IPS-20b (cell line): ENCODE data around the gene PROM2.

ENCODE experiments used
- H3K27ac ChIP-seq: one replicate; pipeline ENCODE4 v1.5.1; 2013; ENCODE audit warnings: low read length
- H3K27me3 ChIP-seq: 2 replicates; pipeline ENCODE4 v1.6.1; 2013; ENCODE audit warnings: mild to moderate bottlenecking, low read length, inconsistent platforms; ENCODE audit not compliant: insufficient read depth
- H3K36me3 ChIP-seq: 2 replicates; pipeline ENCODE4 v1.6.1; 2013; ENCODE audit warnings: low read depth, mild to moderate bottlenecking, inconsistent platforms, low read length, moderate library complexity; ENCODE audit not compliant: insufficient read depth
- H3K4me1 ChIP-seq: 2 replicates; pipeline ENCODE4 v1.6.1; 2013; ENCODE audit warnings: mild to moderate bottlenecking, control low read depth, inconsistent platforms, low read length, moderate library complexity; ENCODE audit not compliant: insufficient read depth
- H3K4me3 ChIP-seq: 2 replicates; pipeline ENCODE4 v1.5.1; 2013; ENCODE audit warnings: mild to moderate bottlenecking, low read length, inconsistent platforms
- H3K9ac ChIP-seq: 2 replicates; pipeline ENCODE4 v1.6.1; 2013; ENCODE audit warnings: low read depth, mild to moderate bottlenecking, inconsistent platforms, low read length, moderate library complexity
- H3K9me3 ChIP-seq: 2 replicates; pipeline ENCODE4 v1.6.1; 2013; ENCODE audit warnings: mild to moderate bottlenecking, low read depth, low read length, inconsistent platforms; ENCODE audit not compliant: insufficient read depth

The PROM2 gene

DNA sequence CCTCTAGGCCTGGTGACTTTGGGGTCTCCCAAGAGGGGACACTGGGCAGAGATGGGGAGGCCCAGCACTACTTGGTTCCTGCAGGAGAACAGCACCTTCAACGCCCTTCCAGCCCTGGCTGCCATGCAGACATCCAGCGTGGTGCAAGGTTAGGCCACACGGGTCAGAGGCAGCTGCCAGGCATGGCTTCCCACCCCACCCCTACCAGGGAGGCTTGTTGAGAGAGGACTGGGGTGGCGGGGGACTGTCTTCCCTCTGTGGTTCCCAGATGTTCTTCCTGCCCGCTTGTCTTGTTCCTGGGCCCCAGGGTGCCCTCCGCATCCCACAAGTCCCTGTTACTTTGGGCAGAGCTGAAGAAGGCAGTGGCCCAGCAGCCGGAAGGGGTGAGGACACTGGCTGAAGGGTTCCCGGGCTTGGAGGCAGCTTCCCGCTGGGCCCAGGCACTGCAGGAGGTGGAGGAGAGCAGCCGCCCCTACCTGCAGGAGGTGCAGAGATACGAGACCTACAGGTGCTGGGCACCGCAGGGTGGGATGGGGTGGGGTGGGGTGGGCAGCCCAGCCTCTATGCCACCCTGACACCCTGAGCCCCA lies 4.5 kb downstream of the PROM2 start:
- no peak overlapping the region for H3K9ac ChIP-seq
- no peaks in the 10 kb centered on the region for H3K4me1 ChIP-seq

DNA sequence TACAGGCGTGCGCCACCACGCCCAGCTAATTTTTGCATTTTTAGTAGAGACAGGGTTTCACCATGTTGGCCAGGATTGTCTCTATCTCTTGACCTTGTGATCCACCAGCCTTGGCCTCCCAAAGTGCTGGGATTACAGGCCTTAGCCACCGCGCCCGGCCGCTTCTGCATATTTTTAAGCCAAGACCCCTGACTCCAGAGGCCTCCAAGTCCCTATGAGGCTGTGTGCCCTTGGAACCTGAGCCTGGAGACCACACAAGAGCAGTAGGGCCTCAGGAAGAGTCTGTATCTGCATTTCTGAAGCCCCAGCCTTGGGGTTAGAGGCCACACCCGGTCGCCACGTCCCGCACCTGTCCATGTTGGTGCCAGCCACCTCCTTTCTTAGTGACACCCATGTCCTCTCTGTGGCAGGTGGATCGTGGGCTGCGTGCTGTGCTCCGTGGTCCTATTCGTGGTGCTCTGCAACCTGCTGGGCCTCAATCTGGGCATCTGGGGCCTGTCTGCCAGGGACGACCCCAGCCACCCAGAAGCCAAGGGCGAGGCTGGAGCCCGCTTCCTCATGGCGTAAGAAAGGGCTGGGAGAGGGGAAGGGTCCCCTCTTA lies 5.3 kb downstream of the PROM2 start:
- no peaks in the 10 kb centered on the region for H3K36me3 ChIP-seq
- H3K9me3 ChIP-seq: no peaks in the 10 kb centered on the region
- no peaks in the 10 kb centered on the region for H3K27me3 ChIP-seq
- H3K4me3 ChIP-seq: no peak overlapping the region
- H3K4me1 ChIP-seq: no peaks in the 10 kb centered on the region
- no peak overlapping the region for H3K27ac ChIP-seq
- H3K9ac ChIP-seq: no peak overlapping the region

More for the DNA sequence above, 4.5 kb downstream of the PROM2 start:
- no peaks in the 10 kb centered on the region for H3K36me3 ChIP-seq
- no peaks in the 10 kb centered on the region for H3K27me3 ChIP-seq
- H3K27ac ChIP-seq: no peak overlapping the region
- H3K9me3 ChIP-seq: no peaks in the 10 kb centered on the region
- H3K4me3 ChIP-seq: no peak overlapping the region

DNA sequence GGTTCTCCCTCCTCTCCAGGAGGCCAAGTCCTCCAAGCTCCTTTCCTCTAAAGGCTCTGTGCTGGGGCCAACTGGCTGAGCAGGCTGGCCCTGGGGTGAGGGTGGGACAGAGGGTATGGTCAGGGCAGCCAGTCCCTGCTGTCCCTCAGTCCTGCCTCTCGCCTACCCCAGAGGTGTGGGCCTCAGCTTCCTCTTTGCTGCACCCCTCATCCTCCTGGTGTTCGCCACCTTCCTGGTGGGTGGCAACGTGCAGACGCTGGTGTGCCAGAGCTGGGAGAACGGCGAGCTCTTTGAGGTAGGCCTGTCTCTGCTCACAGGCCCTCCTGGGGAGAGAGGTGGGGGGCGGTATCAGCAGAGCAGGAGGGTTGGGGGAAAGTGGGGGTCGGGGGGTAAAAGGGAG lies 6.8 kb downstream of the PROM2 start:
- H3K36me3 ChIP-seq: no peaks in the 10 kb centered on the region
- no peaks in the 10 kb centered on the region for H3K27me3 ChIP-seq
- H3K27ac ChIP-seq: no peak overlapping the region
- H3K4me3 ChIP-seq: no peak overlapping the region
- H3K9ac ChIP-seq: no peak overlapping the region
- no peaks in the 10 kb centered on the region for H3K4me1 ChIP-seq
- no peaks in the 10 kb centered on the region for H3K9me3 ChIP-seq

DNA sequence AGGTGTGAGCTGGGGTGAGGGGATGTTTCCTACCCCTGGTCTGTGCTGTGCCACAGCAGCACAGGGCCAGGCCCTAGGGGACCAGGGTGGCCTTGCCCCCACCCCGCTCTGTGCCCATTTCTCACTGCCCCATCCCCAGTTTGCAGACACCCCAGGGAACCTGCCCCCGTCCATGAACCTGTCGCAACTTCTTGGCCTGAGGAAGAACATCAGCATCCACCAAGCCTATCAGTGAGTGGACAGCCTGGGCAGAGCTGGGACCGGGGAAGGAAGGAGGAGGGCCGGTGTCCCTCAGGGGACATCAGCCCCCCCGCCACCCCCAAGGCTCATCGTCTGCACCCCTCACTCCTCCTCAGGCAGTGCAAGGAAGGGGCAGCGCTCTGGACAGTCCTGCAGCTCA lies 7.5 kb downstream of the PROM2 start:
- no peak overlapping the region for H3K9ac ChIP-seq
- H3K36me3 ChIP-seq: no peaks in the 10 kb centered on the region
- no peaks in the 10 kb centered on the region for H3K27me3 ChIP-seq
- H3K27ac ChIP-seq: no peak overlapping the region
- no peaks in the 10 kb centered on the region for H3K4me1 ChIP-seq
- no peaks in the 10 kb centered on the region for H3K9me3 ChIP-seq
- no peak overlapping the region for H3K4me3 ChIP-seq

DNA sequence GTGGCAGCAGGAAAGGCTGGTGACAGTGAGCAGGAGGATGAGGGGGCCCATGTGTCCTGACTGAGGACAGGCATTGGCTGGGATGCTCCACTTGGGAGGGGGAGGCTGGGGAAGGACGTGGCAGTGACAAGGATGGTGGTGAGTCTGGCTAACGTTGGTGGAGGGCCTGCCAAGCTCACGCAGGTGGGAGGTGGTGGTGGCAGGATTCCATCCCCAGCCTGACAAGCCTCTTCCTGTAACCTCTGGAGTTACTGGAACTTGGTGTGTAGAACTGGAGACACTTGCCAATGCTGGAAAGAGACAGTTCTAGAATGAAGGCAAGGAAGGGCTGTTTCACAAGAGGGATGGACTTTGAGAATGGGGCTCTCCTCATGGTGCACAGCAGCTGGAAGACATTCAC lies 8.2 kb downstream of the PROM2 start:
- Histone ChIP-seq H3K9me3 (no peaks in the 10 kb centered on the region), H3K9ac (no peak overlapping the region), H3K27me3 (no peaks in the 10 kb centered on the region), H3K36me3 (no peaks in the 10 kb centered on the region), H3K27ac (no peak overlapping the region), H3K4me1 (no peaks in the 10 kb centered on the region), H3K4me3 (no peak overlapping the region)

DNA sequence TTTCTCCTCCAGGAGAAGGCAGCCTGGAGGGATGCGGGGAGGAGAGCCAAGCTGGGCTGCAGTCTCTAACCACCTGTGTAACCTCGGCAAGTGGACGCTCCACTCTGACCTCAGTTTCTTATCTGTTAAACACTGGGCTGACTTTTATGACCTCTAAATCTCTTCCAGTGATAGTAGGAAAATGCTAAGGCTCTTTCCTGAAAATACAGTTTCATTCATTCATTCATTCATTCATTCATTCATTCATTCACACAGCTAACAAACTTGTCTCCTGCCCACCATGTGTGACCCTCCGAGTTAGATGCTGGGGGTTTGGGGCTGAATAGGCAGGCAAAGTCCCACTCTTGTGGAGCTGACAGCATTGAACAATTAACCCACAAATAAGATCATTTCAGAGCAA lies 9.3 kb downstream of the PROM2 start:
- Histone ChIP-seq H3K36me3 (no peaks in the 10 kb centered on the region), H3K4me3 (no peak overlapping the region), H3K9ac (no peak overlapping the region), H3K27ac (no peak overlapping the region), H3K9me3 (no peaks in the 10 kb centered on the region), H3K27me3 (no peaks in the 10 kb centered on the region), H3K4me1 (no peaks in the 10 kb centered on the region)

DNA sequence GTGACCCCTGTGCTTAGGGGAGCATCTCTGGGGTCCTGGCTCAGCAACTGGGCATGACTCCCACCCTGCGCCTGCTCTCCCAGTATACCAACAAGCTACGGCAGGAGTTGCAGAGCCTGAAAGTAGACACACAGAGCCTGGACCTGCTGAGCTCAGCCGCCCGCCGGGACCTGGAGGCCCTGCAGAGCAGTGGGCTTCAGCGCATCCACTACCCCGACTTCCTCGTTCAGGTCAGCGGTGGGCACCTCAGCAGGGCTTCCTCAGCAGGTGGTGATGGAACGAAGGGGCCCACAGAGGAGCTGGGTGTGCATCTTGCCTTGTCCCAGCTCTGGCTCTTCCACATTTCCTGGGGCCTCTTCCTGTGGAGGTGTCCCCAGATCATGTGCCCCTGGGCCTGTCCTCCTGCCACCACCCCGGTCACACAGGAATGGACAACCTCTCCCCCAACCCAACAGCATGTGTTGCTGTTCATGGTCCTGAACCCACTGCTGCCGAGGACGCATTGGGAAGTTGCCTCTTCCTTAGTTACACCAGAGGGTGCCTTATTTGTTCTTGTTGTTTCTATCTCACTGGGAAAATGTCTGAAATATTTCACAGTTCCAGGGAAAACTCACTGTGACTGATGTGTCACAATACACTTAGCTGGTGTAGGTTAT lies 10.8 kb downstream of the PROM2 start:
- no peak overlapping the region for H3K27ac ChIP-seq
- H3K4me3 ChIP-seq: no peak overlapping the region
- no peaks in the 10 kb centered on the region for H3K9me3 ChIP-seq
- no peaks in the 10 kb centered on the region for H3K4me1 ChIP-seq
- no peak overlapping the region for H3K9ac ChIP-seq
- H3K36me3 ChIP-seq: no peaks in the 10 kb centered on the region
- no peaks in the 10 kb centered on the region for H3K27me3 ChIP-seq

DNA sequence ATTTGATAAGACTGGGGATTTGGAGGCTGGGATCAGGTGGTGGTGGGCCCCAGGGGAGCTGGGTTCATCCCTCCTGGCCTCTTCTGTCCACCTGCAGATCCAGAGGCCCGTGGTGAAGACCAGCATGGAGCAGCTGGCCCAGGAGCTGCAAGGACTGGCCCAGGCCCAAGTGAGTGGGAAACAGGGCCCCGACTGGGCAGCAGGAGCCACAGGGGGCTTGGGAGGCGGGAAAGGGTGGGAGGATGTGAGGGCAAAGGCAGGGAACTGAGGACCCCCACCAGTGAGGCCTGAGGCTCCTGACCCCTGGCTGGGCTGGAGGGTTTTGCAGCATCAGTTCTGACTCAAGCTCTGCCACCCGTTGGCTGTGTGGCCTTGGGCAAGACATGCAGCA lies 11.3 kb downstream of the PROM2 start:
- Histone ChIP-seq H3K27me3 (no peaks in the 10 kb centered on the region), H3K4me1 (no peaks in the 10 kb centered on the region), H3K9ac (no peak overlapping the region), H3K27ac (no peak overlapping the region), H3K9me3 (no peaks in the 10 kb centered on the region), H3K4me3 (no peak overlapping the region), H3K36me3 (no peaks in the 10 kb centered on the region)

DNA sequence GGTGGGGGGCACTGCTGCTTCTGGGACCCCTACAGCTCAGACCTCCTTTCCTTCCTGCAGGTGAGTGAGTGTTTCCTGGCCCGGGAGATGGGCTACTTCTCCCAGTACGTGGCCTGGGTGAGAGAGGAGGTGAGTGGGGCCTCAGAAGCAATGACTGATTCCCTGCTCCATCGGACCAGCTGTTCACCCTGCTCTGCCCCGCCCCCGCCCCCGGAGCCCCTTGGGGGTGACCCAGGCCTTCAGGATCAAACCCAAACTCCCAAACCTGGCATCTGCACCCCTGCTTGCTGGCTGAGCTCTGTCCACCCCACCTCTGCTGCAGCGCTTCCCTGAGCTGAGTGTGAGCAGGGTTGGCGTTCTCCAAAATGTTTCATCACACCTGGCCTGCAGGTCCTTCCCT lies 13.1 kb downstream of the PROM2 start:
- Histone ChIP-seq H3K4me1 (no peaks in the 10 kb centered on the region), H3K4me3 (no peak overlapping the region), H3K9me3 (peaks cover 8% of the 10 kb centered on the region), H3K36me3 (no peaks in the 10 kb centered on the region), H3K27ac (no peak overlapping the region), H3K9ac (no peak overlapping the region), H3K27me3 (no peaks in the 10 kb centered on the region)

DNA sequence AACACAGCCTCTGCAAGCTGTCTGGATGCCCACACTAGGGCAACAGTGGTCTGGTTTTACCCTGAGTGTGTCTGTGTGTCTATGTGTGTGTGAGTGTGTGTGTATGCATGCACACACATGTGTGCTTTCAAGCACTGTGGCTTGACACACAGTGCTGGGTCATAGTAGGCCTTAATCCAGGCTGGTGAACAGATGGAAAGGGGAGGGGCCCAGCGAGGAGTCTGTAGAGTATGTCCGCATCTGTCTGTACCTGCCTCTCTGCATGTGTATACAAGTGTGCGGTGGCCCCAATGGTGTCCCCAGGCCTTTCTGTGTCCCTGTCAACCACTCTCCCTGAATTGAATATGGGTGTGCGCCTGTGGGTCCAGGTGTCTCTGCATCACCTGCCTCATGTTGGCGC lies 13.6 kb downstream of the PROM2 start:
- Histone ChIP-seq H3K27ac (no peak overlapping the region), H3K36me3 (no peaks in the 10 kb centered on the region), H3K9ac (no peak overlapping the region), H3K27me3 (no peaks in the 10 kb centered on the region), H3K9me3 (peaks cover 8% of the 10 kb centered on the region), H3K4me3 (no peak overlapping the region), H3K4me1 (no peaks in the 10 kb centered on the region)

DNA sequence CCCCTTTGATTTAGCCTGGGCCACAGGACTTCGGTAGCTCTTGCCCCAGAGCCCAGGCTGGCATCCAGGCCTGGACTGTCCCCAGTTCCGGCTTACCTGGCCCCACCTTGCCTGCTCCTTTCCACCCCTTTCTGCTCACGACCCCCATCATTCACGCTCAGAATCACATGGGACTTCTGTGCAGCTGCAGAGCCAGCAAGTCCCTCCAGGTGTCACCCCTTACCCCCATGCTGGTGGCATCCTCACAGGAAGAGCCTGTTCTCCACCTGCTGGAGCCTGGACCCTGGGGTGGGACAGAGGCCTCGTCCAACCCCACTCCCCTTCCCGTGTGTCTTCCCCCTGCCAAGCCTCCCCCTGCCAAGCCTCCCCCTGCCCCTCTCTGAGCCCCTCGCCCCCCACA lies 15.0 kb downstream of the PROM2 start:
- Histone ChIP-seq H3K4me1 (no peaks in the 10 kb centered on the region), H3K4me3 (no peak overlapping the region), H3K36me3 (no peaks in the 10 kb centered on the region), H3K27ac (no peak overlapping the region), H3K9me3 (peaks cover 8% of the 10 kb centered on the region), H3K9ac (no peak overlapping the region), H3K27me3 (no peaks in the 10 kb centered on the region)

DNA sequence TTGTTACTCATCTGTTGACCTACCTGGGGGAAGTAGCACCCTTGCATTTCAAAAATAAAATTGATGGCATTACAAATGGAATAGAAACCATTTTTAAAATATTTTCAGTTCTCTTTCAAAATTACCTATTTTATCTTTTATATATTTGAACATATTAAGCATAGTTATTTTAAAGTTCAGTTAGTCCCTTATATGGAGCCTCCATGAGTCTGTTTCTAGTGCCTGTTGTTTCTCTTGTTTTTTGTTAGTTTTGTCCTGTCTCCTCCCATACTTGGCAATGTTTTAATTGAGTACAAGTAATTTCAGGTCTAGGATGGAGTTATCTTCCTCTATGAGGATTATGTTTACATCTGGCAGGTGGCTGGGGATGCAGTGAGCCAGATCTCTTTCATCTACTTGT lies 17.0 kb downstream of the PROM2 start:
- Histone ChIP-seq H3K9ac (no peak overlapping the region), H3K27me3 (0 out of 2 replicates have a peak, but pooled peaks cover 1% of the 10 kb centered on the region), H3K4me1 (no peaks in the 10 kb centered on the region), H3K36me3 (no peaks in the 10 kb centered on the region), H3K4me3 (no peak overlapping the region), H3K9me3 (peaks cover 8% of the 10 kb centered on the region), H3K27ac (no peak overlapping the region)
